Measurements from ENCODE around the gene CCNI2. TPM values are rescaled to one million over a fixed set of nuclear protein-coding genes. Genes with fewer than 3 reads are reported as not detected.

Gene CCNI2
- total RNA-seq, 1 donor from 2014 or later, result 3.8 TPM

DNA sequence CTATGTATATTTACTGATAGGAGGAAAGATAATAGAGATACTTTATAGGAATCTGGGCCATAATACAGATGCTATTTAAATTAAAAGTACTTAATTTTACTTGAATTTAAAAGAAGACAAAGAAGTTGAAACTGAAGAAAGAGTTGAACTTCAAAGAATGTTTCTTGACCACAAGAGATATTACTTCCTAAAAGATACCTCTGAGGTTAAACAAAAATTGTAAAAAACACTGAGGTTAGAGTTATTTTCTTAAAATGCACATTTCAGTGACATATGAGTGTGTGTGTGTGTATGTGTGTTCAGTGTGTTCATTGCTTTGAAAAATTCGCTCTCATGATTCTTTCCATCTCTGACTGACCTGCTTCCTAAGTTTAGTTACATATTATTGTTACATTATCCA, 33.4 kb downstream of the CCNI2 start:
- no peak overlapping the region for H3K4me3 ChIP-seq (ENCODE audit: low read depth, low read length)
- TF ChIP-seq, protein P1, sequence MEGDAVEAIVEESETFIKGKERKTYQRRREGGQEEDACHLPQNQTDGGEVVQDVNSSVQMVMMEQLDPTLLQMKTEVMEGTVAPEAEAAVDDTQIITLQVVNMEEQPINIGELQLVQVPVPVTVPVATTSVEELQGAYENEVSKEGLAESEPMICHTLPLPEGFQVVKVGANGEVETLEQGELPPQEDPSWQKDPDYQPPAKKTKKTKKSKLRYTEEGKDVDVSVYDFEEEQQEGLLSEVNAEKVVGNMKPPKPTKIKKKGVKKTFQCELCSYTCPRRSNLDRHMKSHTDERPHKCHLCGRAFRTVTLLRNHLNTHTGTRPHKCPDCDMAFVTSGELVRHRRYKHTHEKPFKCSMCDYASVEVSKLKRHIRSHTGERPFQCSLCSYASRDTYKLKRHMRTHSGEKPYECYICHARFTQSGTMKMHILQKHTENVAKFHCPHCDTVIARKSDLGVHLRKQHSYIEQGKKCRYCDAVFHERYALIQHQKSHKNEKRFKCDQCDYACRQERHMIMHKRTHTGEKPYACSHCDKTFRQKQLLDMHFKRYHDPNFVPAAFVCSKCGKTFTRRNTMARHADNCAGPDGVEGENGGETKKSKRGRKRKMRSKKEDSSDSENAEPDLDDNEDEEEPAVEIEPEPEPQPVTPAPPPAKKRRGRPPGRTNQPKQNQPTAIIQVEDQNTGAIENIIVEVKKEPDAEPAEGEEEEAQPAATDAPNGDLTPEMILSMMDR (conservative IDR thresholded peaks at IDR 0.05; ENCODE audit: low read depth, low read length), result no peak
- DNase-seq (ENCODE audit: low read depth), result no peak

DNA sequence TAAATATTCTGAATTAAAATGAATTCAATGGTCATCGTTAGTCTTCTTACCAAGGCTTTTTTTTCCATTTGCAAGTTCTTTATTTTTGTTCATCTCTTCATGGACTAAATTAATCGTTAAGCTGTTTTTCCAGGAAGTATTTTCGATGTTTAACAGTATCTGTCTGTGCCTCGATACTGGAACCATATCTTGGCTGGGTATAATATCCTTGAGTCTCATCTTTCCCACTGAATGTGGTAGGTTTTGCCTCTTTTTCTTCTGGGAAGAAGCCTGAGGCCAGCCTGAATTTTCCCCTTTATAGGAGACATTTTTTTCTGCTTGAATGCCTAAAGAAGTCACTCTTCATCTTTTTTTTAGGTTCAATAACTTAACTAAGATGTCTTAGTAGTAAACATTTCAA, 33.8 kb downstream of the CCNI2 start:
- TF ChIP-seq, protein P1 (conservative IDR thresholded peaks at IDR 0.05; ENCODE audit: low read depth, low read length), result no peak
- no peak for DNase-seq (ENCODE audit: low read depth)
- no peak overlapping the region for H3K4me3 ChIP-seq (ENCODE audit: low read depth, low read length)

DNA sequence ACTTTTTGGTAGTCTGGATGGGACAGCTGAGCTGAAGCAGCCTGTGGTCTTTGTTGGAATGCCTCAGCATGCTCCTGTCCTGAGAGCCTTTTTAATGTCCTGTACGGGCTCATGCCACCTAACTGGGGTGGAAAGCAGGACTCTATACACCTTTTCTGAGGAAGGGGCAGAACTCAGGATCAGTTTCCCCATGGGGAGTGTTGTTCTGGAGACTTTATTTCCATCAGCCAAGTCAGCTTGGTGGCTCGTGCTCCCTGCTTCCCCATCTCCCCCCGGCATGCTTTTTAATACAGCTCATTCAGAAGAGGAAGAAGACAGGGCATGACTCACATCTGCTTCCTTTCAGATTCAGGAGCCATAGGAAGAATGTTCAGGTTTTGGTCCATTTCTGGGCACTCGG, 34.9 kb downstream of the CCNI2 start:
- DNase-seq (ENCODE audit: low read depth), result no peak
- TF ChIP-seq, protein P1 (conservative IDR thresholded peaks at IDR 0.05; ENCODE audit: low read depth, low read length), result no peak
- H3K4me3 ChIP-seq (ENCODE audit: low read depth, low read length), result no peak overlapping the region

DNA sequence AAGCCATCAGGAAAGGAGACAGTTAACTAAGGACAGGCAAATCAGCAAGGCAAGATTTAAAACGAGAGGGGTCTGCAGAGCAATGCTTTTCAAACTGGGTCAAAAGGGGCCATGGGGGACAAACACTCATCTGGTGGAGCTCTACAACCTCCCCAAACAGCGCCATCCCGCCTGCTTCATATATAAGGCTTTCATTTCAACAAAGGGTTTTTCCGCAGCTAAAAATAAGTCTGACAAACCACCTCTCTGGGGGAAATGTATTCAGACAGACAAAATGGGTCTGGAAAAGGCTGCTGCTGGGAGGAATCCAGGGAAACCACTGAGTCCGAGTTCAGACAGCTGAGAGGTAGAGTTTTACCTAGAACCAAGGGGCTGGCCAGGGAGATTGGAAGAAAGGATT, 38.1 kb downstream of the CCNI2 start:
- no peak for DNase-seq (ENCODE audit: low read depth)
- TF ChIP-seq, protein P1 (conservative IDR thresholded peaks at IDR 0.05; ENCODE audit: low read depth, low read length), result no peak
- H3K4me3 ChIP-seq (ENCODE audit: low read depth, low read length), result no peak overlapping the region

DNA sequence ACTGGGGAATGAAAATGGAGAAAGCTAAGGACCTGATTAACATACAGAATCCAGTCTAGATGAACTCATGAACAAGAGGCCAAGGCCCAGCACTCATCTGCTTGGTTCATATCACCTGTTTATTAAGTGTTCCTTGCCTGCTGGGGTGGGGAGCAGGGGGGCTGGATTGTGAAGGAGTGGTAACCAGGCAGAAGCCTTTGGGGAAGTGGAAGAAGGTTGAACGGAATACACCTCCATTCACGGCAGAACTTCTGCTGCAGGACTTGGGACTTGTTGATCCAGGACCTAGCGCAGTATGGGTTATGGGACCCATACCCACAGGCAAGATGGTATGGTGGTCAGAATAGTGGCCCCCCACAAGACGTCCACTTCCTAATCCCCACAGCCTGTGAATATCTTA, 38.6 kb downstream of the CCNI2 start:
- H3K4me3 ChIP-seq (ENCODE audit: low read depth, low read length), result no peak overlapping the region
- no peak for DNase-seq (ENCODE audit: low read depth)
- TF ChIP-seq, protein P1 (conservative IDR thresholded peaks at IDR 0.05; ENCODE audit: low read depth, low read length), result no peak

DNA sequence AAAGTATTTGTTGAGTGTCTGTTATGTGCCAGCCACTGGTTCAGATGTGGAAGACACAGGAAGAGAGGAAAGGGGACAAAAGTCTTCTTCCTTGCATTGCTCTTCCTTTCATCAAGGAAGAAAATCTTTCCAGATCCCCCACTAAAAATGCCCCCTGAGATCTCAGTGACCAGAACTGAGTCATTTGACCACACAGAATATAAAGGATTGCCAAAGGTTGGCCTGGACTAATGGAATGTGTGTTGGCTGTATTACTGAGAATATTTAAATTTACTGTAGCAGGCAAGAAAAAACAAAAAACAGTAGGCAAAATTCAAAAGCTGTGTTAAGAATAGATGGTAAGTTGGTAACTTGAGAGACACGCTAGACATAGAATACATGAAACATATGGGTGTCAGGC, 39.9 kb downstream of the CCNI2 start:
- no peak overlapping the region for H3K4me3 ChIP-seq (ENCODE audit: low read depth, low read length)
- DNase-seq (ENCODE audit: low read depth), result no peak
- TF ChIP-seq, protein P1 (conservative IDR thresholded peaks at IDR 0.05; ENCODE audit: low read depth, low read length), result no peak

DNA sequence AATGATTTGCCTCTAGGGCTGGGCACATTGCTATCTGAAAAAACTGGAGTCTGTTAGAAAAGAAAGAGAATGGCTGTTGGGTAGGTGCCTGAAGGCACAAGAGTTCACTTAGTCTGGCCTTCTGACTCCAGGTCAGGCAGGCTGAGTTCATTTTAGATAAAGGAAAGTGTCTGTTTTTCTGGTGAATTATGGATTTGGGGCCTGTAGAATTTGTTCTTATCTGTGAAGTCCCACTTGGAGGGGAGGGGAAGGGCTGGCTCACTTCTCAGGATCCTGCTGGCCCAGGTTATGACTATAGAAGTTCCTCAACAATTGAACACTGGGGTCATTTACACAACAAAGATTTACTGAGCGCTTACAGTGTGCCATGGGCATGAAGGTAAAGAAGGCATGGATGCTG, 41.3 kb downstream of the CCNI2 start:
- DNase-seq (ENCODE audit: low read depth), result no peak
- TF ChIP-seq, protein P1 (conservative IDR thresholded peaks at IDR 0.05; ENCODE audit: low read depth, low read length), result no peak
- H3K4me3 ChIP-seq (ENCODE audit: low read depth, low read length), result no peak overlapping the region

Measured in epithelial cell of proximal tubule (primary cell).